NB4 (cell line): ENCODE measurements around the gene DSCAML1.

ENCODE experiments used
- CTCF ChIP-seq: IDR thresholded peaks from one replicate; pipeline ENCODE4 v1.5.1; 2012; ENCODE audit warnings: low read depth, low read length
- MYC ChIP-seq: IDR thresholded peaks from 2 replicates; pipeline ENCODE4 v1.6.1; 2011; ENCODE audit warnings: low read depth, low read length
- POLR2A ChIP-seq: IDR thresholded peaks from 2 replicates; pipeline ENCODE4 v1.6.1; 2011; ENCODE audit warnings: mild to moderate bottlenecking; ENCODE audit not compliant: insufficient read length; ENCODE audit errors: extremely low read depth
- TF ChIP-seq, protein P1 (sequence below): IDR thresholded peaks from 2 replicates; pipeline ENCODE4 v1.6.1; 2011; ENCODE audit warnings: low read depth, low read length

GRCh38 chr11:117793583-117793982 is 3.4 kb downstream of the DSCAML1 start:
- TF ChIP-seq CTCF (no peak), POLR2A (no peak), MYC (no peak)
- TF ChIP-seq, protein P1, sequence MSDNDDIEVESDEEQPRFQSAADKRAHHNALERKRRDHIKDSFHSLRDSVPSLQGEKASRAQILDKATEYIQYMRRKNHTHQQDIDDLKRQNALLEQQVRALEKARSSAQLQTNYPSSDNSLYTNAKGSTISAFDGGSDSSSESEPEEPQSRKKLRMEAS: no peak
